CD4-positive, alpha-beta T cell (primary cell): ENCODE results near the gene SPDYE8. TPM values are rescaled to one million over a fixed set of nuclear protein-coding genes. Genes with fewer than 3 reads are reported as not detected.
"Not testable (repeated sequence)": the region's sequence is repeated elsewhere in the genome, so short reads cannot be mapped to it uniquely, and the experiment has no call there.

Source experiments
- ATAC-seq: fragments of 200-7000 bp; cut with Tn5 transposase; one replicate; pipeline ENCODE4 v1.10.0; 2022; ENCODE audit warnings: mild to moderate bottlenecking; ENCODE audit not compliant: poor library complexity
- CTCF ChIA-PET: fragments of 350-600 bp; sonication (Branson Sonifier 250); formaldehyde crosslinking; loops from one replicate; lab custom pipeline; 2021; ENCODE audit warnings: antibody characterized with exemption, inconsistent platforms; lab: Charles Lee
- POLR2A ChIA-PET: fragments of 350-600 bp; sonication (Branson Sonifier 250); formaldehyde crosslinking; loops from one replicate; lab custom pipeline; 2021; ENCODE audit warnings: antibody characterized with exemption, inconsistent platforms; lab: Charles Lee
- DNase-seq, 14 experiments: peaks; one replicate each; pipeline ENCODE4 v3.0.0-alpha.2; 2013 to 2020; ENCODE audit warnings: mixed read lengths in 2 of 14
- H3K27ac ChIP-seq, 2 donors: one replicate each; pipeline versions ENCODE4 v1.5.1 to v1.7.0; 2013; ENCODE audit warnings: low read length in 2 of 2, low read depth in 1 of 2, mild to moderate bottlenecking in 1 of 2
- H3K27me3 ChIP-seq, 2 experiments: 1 replicate in 1 of 2; 2 replicates in 1 of 2; pipeline versions ENCODE4 v1.6.1 to v1.7.0; 2013; ENCODE audit warnings: low read length in 2 of 2, control low read depth in 1 of 2, mild to moderate bottlenecking in 1 of 2, moderate library complexity in 1 of 2; ENCODE audit not compliant: insufficient read depth in 2 of 2, control insufficient read depth in 1 of 2
- H3K36me3 ChIP-seq: one replicate; pipeline ENCODE4 v1.6.1; 2013; ENCODE audit warnings: low read length, control low read depth; ENCODE audit not compliant: insufficient read depth
- H3K4me1 ChIP-seq: one replicate; pipeline ENCODE4 v1.6.1; 2013; ENCODE audit warnings: low read length, control low read depth; ENCODE audit not compliant: insufficient read depth
- H3K4me3 ChIP-seq: one replicate; pipeline ENCODE4 v1.5.1; 2013; ENCODE audit warnings: mild to moderate bottlenecking, low read length, moderate library complexity
- H3K9me3 ChIP-seq, 2 experiments: 1 replicate in 1 of 2; 2 replicates in 1 of 2; pipeline versions ENCODE4 v1.6.1 to v1.7.0; 2013; ENCODE audit warnings: low read length in 2 of 2, mild to moderate bottlenecking in 2 of 2, control low read depth in 1 of 2, moderate library complexity in 1 of 2; ENCODE audit not compliant: control insufficient read depth in 1 of 2, insufficient read depth in 1 of 2
- H3K27ac Mint-ChIP-seq: one replicate; pipeline ENCODE4 v1.8.0; 2020; ENCODE audit warnings: mixed read lengths
- H3K27me3 Mint-ChIP-seq: one replicate; pipeline ENCODE4 v1.8.0; 2021; ENCODE audit warnings: mixed read lengths
- H3K36me3 Mint-ChIP-seq: one replicate; pipeline ENCODE4 v1.8.0; 2021; ENCODE audit warnings: low read depth, mixed read lengths
- H3K4me1 Mint-ChIP-seq: one replicate; pipeline ENCODE4 v1.8.0; 2021; ENCODE audit warnings: low read depth, mixed read lengths
- H3K4me3 Mint-ChIP-seq: one replicate; pipeline ENCODE4 v1.8.0; 2020; ENCODE audit warnings: mild to moderate bottlenecking, mixed read lengths
- H3K9me3 Mint-ChIP-seq: one replicate; pipeline ENCODE4 v1.8.0; 2020; ENCODE audit warnings: mixed read lengths
- intact Hi-C, 2 experiments: fragments of 100-400 bp; cut with DNase I in 1 of 2; cut with micrococcal nuclease in 1 of 2; formaldehyde crosslinking; loops; one replicate each; pipeline versions ENCODE4 v1.15.1 to v1.9.0; 2023 to 2025; cut with DNase I, micrococcal nuclease
- total RNA-seq, 174 experiments: library from RNA in 2 of 174; stranded (reverse) in 2 of 174; gene quantifications; one replicate each; pipeline ENCODE4 v1.2.3 and lab custom pipeline; 2021 to 2026

The SPDYE8 gene
- total RNA-seq, 2 experiments from 2014 or later, result not detected

- H3K9me3 Mint-ChIP-seq, ATAC-seq, H3K4me1 ChIP-seq, H3K9me3 ChIP-seq, H3K36me3 Mint-ChIP-seq, H3K27me3 ChIP-seq, DNase-seq, H3K27ac ChIP-seq, POLR2A ChIA-PET, H3K4me1 Mint-ChIP-seq, H3K4me3 ChIP-seq, H3K27ac Mint-ChIP-seq, H3K36me3 ChIP-seq, intact Hi-C loops, H3K27me3 Mint-ChIP-seq, H3K4me3 Mint-ChIP-seq, CTCF ChIA-PET: not testable (repeated sequence)
These were observed 34.1 kb downstream of the SPDYE8 start for GRCh38 chr7:72995484-72995883.

DNA sequence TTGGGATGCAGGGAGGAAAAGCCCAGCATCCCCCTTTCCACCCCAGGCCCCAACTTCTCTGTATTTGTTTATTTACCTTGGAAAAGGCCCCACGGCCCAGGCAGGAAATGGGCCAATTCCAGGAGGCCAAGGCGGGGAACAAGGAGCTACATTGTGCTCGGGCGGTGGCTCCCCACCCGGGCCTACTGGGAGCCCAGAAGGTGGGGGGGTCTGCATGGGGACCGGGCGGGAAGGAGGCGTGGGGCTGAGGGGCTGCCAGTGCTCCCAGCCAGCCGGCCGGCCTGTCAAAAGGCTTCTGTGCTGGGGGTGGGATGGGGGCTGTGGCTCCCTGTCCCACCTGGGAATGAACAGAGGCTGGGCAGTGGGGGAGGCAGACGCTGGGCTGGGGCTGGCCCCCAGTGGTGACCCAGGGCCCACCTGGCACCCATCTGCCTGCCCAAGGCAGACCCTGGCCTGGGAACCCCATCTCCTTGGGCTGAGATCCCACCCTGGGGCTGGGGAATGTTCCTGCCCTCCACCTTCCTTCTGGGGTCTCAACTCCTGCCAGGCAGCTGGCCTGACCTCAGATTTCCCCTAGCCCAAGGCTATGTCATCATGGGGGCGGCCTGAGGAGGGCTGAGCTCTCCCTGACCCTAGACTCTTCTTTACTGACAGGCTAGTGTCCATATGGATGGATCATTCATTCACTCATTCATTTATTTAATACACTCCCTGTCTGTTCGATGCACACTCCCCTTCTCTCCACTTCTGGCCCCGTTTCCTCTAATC, 39.2 kb downstream of the SPDYE8 start:
- H3K4me3 ChIP-seq, H3K9me3 Mint-ChIP-seq, H3K4me1 Mint-ChIP-seq, H3K27ac ChIP-seq, H3K27me3 ChIP-seq, DNase-seq, H3K27ac Mint-ChIP-seq, intact Hi-C loops, H3K36me3 ChIP-seq, CTCF ChIA-PET, H3K4me3 Mint-ChIP-seq, H3K4me1 ChIP-seq, H3K36me3 Mint-ChIP-seq, POLR2A ChIA-PET, ATAC-seq, H3K9me3 ChIP-seq, H3K27me3 Mint-ChIP-seq: not testable (repeated sequence)

- H3K4me1 Mint-ChIP-seq, H3K27ac ChIP-seq, H3K27ac Mint-ChIP-seq, H3K36me3 ChIP-seq, H3K4me3 ChIP-seq, DNase-seq, intact Hi-C loops, H3K9me3 ChIP-seq, CTCF ChIA-PET, POLR2A ChIA-PET, ATAC-seq, H3K27me3 Mint-ChIP-seq, H3K4me3 Mint-ChIP-seq, H3K36me3 Mint-ChIP-seq, H3K9me3 Mint-ChIP-seq, H3K27me3 ChIP-seq, H3K4me1 ChIP-seq: not testable (repeated sequence)
These were observed 47.5 kb downstream of the SPDYE8 start for GRCh38 chr7:72982084-72982483.

- H3K27me3 ChIP-seq, H3K4me3 Mint-ChIP-seq, H3K27ac ChIP-seq, H3K36me3 Mint-ChIP-seq, H3K4me1 ChIP-seq, H3K27ac Mint-ChIP-seq, H3K9me3 ChIP-seq, POLR2A ChIA-PET, CTCF ChIA-PET, H3K4me3 ChIP-seq, H3K36me3 ChIP-seq, DNase-seq, ATAC-seq, H3K27me3 Mint-ChIP-seq, H3K9me3 Mint-ChIP-seq, intact Hi-C loops, H3K4me1 Mint-ChIP-seq: not testable (repeated sequence)
These were observed 49.2 kb downstream of the SPDYE8 start for GRCh38 chr7:72980382-72980781.

DNA sequence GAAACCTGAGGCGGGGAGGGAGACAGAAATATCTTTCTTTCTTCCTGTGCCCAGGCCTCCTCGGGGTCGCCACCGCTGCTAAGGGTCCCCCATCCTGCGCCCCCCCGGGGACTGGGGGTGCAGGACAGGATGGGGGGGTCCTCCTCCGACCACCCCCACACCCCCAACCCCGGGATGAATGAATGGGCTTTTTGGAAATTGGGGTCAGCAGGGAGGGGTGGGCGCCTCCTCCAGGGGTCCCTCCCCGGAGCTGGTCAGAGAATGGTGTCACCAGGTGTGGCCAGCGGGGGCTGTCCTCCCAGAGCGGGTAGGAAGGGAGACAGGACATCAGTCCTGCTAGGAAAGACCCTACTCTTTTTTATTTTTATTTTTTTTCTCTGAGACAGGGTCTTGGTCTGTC, 53.1 kb downstream of the SPDYE8 start:
- DNase-seq, H3K4me1 Mint-ChIP-seq, POLR2A ChIA-PET, H3K36me3 ChIP-seq, H3K27ac ChIP-seq, H3K27ac Mint-ChIP-seq, H3K27me3 Mint-ChIP-seq, ATAC-seq, H3K36me3 Mint-ChIP-seq, H3K4me3 Mint-ChIP-seq, H3K9me3 Mint-ChIP-seq, H3K4me3 ChIP-seq, CTCF ChIA-PET, H3K4me1 ChIP-seq, H3K27me3 ChIP-seq, H3K9me3 ChIP-seq, intact Hi-C loops: not testable (repeated sequence)

- H3K27me3 Mint-ChIP-seq, ATAC-seq, H3K36me3 ChIP-seq, POLR2A ChIA-PET, CTCF ChIA-PET, DNase-seq, H3K9me3 ChIP-seq, H3K4me1 Mint-ChIP-seq, H3K9me3 Mint-ChIP-seq, H3K36me3 Mint-ChIP-seq, H3K27ac Mint-ChIP-seq, H3K4me3 ChIP-seq, H3K4me1 ChIP-seq, H3K4me3 Mint-ChIP-seq, H3K27ac ChIP-seq, H3K27me3 ChIP-seq, intact Hi-C loops: not testable (repeated sequence)
These were observed 53.8 kb downstream of the SPDYE8 start for GRCh38 chr7:72975656-72976286.

- H3K36me3 Mint-ChIP-seq, ATAC-seq, H3K4me1 ChIP-seq, H3K4me3 ChIP-seq, H3K27me3 Mint-ChIP-seq, intact Hi-C loops, H3K4me3 Mint-ChIP-seq, H3K27ac Mint-ChIP-seq, H3K27ac ChIP-seq, CTCF ChIA-PET, DNase-seq, H3K36me3 ChIP-seq, POLR2A ChIA-PET, H3K4me1 Mint-ChIP-seq, H3K9me3 Mint-ChIP-seq, H3K27me3 ChIP-seq, H3K9me3 ChIP-seq: not testable (repeated sequence)
These were observed 54.8 kb downstream of the SPDYE8 start for GRCh38 chr7:72974781-72975180.
